HEK293 (cell line): ENCODE data around the gene PHLDB3.
A peak's percentile ranks its signal among the peaks of the same experiment; 100 is the strongest.

Experiments used
- BCL6B ChIP-seq: fragments of 450-650 bp; formaldehyde crosslinking; IDR thresholded peaks from 2 replicates; pipeline ENCODE4 v1.5.1; 2017; ENCODE audit warnings: missing biosample characterization, missing genetic modification characterization
- GLI2 ChIP-seq: fragments of 450-650 bp; formaldehyde crosslinking; IDR thresholded peaks from 2 replicates; pipeline ENCODE4; 2017; ENCODE audit warnings: missing biosample characterization, missing genetic modification characterization, low read depth, borderline replicate concordance
- GLIS2 ChIP-seq: fragments of 450-650 bp; formaldehyde crosslinking; IDR thresholded peaks from 2 replicates; pipeline ENCODE4 v1.5.1; 2016; ENCODE audit warnings: missing biosample characterization, missing genetic modification characterization
- KLF8 ChIP-seq: fragments of 450-650 bp; formaldehyde crosslinking; IDR thresholded peaks from 2 replicates; pipeline ENCODE4 v1.5.1; 2016; ENCODE audit warnings: missing biosample characterization, missing genetic modification characterization
- OSR2 ChIP-seq: fragments of 450-650 bp; formaldehyde crosslinking; IDR thresholded peaks from 2 replicates; pipeline ENCODE4 v1.5.1; 2016; ENCODE audit warnings: missing biosample characterization, missing genetic modification characterization
- OVOL3 ChIP-seq: fragments of 450-650 bp; formaldehyde crosslinking; IDR thresholded peaks from 2 replicates; pipeline ENCODE4 v1.5.1; 2016; ENCODE audit warnings: missing biosample characterization, missing genetic modification characterization
- PRDM4 ChIP-seq: fragments of 450-650 bp; formaldehyde crosslinking; IDR thresholded peaks from 2 replicates; pipeline ENCODE4 v1.5.1; 2017; ENCODE audit warnings: missing biosample characterization, missing genetic modification characterization
- SCRT1 ChIP-seq: fragments of 450-650 bp; formaldehyde crosslinking; IDR thresholded peaks from 2 replicates; pipeline ENCODE4 v1.5.1; 2016; ENCODE audit warnings: missing biosample characterization, missing genetic modification characterization, borderline replicate concordance
- ZBTB21 ChIP-seq: fragments of 450-650 bp; formaldehyde crosslinking; IDR thresholded peaks from 2 replicates; pipeline ENCODE4 v1.5.1; 2017; ENCODE audit warnings: missing biosample characterization, missing genetic modification characterization
- ZBTB44 ChIP-seq: fragments of 450-650 bp; IDR thresholded peaks from 2 replicates; pipeline ENCODE4 v1.5.1; 2018; ENCODE audit warnings: missing biosample characterization, mild to moderate bottlenecking, missing genetic modification characterization
- ZFP3 ChIP-seq: fragments of 450-650 bp; formaldehyde crosslinking; IDR thresholded peaks from 2 replicates; pipeline ENCODE4 v1.5.1; 2016; ENCODE audit warnings: low read depth, missing biosample characterization, missing genetic modification characterization
- ZNF10 ChIP-seq: fragments of 450-650 bp; formaldehyde crosslinking; IDR thresholded peaks from 2 replicates; pipeline ENCODE4 v1.5.1; 2017; ENCODE audit warnings: missing biosample characterization, missing genetic modification characterization
- ZNF174 ChIP-seq: fragments of 450-650 bp; formaldehyde crosslinking; IDR thresholded peaks from 2 replicates; pipeline ENCODE4 v1.5.0; 2017; ENCODE audit warnings: missing biosample characterization, mild to moderate bottlenecking, missing genetic modification characterization
- ZNF18 ChIP-seq: fragments of 450-650 bp; formaldehyde crosslinking; IDR thresholded peaks from 2 replicates; pipeline ENCODE4 v1.5.1; 2016; ENCODE audit warnings: missing biosample characterization, missing genetic modification characterization
- ZNF2 ChIP-seq: fragments of 450-650 bp; formaldehyde crosslinking; IDR thresholded peaks from 2 replicates; pipeline ENCODE4 v1.5.1; 2016; ENCODE audit warnings: missing biosample characterization, missing genetic modification characterization
- ZNF221 ChIP-seq: fragments of 450-650 bp; formaldehyde crosslinking; IDR thresholded peaks from 2 replicates; pipeline ENCODE4 v1.5.1; 2017; ENCODE audit warnings: missing biosample characterization, missing genetic modification characterization, borderline replicate concordance
- ZNF302 ChIP-seq: fragments of 450-650 bp; formaldehyde crosslinking; IDR thresholded peaks from 2 replicates; pipeline ENCODE4 v1.5.1; 2016; ENCODE audit warnings: missing biosample characterization, missing genetic modification characterization, low read depth
- ZNF350 ChIP-seq: fragments of 450-650 bp; formaldehyde crosslinking; IDR thresholded peaks from 2 replicates; pipeline ENCODE4 v1.5.0; 2017; ENCODE audit warnings: missing biosample characterization, mild to moderate bottlenecking, missing genetic modification characterization
- ZNF366 ChIP-seq: fragments of 450-650 bp; formaldehyde crosslinking; conservative IDR thresholded peaks from 2 replicates; pipeline ENCODE4 v1.5.1; 2016; ENCODE audit warnings: missing biosample characterization, missing genetic modification characterization
- ZNF473 ChIP-seq: fragments of 450-650 bp; formaldehyde crosslinking; IDR thresholded peaks from 2 replicates; pipeline ENCODE4 v1.5.1; 2017; ENCODE audit warnings: missing biosample characterization, missing genetic modification characterization
- ZNF510 ChIP-seq: fragments of 450-650 bp; formaldehyde crosslinking; IDR thresholded peaks from 2 replicates; pipeline ENCODE4 v1.5.1; 2018; ENCODE audit warnings: mild to moderate bottlenecking, missing genetic modification characterization, missing biosample characterization; ENCODE audit not compliant: insufficient replicate concordance
- ZNF621 ChIP-seq: fragments of 450-650 bp; formaldehyde crosslinking; IDR thresholded peaks from 2 replicates; pipeline ENCODE4 v1.5.1; 2017; ENCODE audit warnings: missing biosample characterization, missing genetic modification characterization
- ZNF626 ChIP-seq: fragments of 450-650 bp; sonication (Bioruptor Pico); formaldehyde crosslinking; IDR thresholded peaks from 2 replicates; pipeline ENCODE4 v1.5.1; 2018; ENCODE audit warnings: missing biosample characterization, missing genetic modification characterization, inconsistent platforms
- TF ChIP-seq, protein P1 (sequence below): fragments of 450-650 bp; formaldehyde crosslinking; IDR thresholded peaks from 2 replicates; pipeline ENCODE4 v1.5.1; 2017; ENCODE audit warnings: missing biosample characterization, mild to moderate bottlenecking, missing genetic modification characterization, moderate library complexity
- TF ChIP-seq, protein P2 (sequence below): fragments of 450-650 bp; formaldehyde crosslinking; IDR thresholded peaks from 2 replicates; pipeline ENCODE4 v1.5.1; 2016; ENCODE audit warnings: missing biosample characterization, missing genetic modification characterization, borderline replicate concordance

Gene PHLDB3

GRCh38 chr19:43503501-43504425, 783 bp downstream of the PHLDB3 start (continued):
- TF ChIP-seq BCL6B (tag by site-specific recombination) (no peak), ZFP3 (no peak; the same call in 1 of the 2 replicates), KLF8 (peak; percentile 43; the same call in 1 of the 2 replicates), ZNF510 (tag by site-specific recombination) (no peak), ZBTB44 (tag by site-specific recombination) (no peak), ZNF18 (tag by site-specific recombination) (no peak), PRDM4 (0 out of 2 replicates have a peak, but pooled peaks have one; percentile 10), OSR2 (tag by site-specific recombination) (no peak), ZNF2 (peak; percentile 90), ZNF621 (tag by site-specific recombination) (no peak), SCRT1 (tag by site-specific recombination) (peak; percentile 92), ZBTB21 (tag by site-specific recombination) (peak; percentile 55; the same call in 1 of the 2 replicates), ZNF221 (tag by site-specific recombination) (no peak), GLI2 (tag by site-specific recombination) (no peak), OVOL3 (tag by site-specific recombination) (no peak), ZNF302 (no peak), ZNF350 (tag by site-specific recombination) (no peak), ZNF174 (no peak), GLIS2 (tag by site-specific recombination) (peak; percentile 100), ZNF366 (peak; percentile 44; the same call in 1 of the 2 replicates), ZNF10 (no peak; the same call in 1 of the 2 replicates), ZNF626 (tag by site-specific recombination) (no peak), ZNF473 (no peak)
- TF ChIP-seq, protein P1, sequence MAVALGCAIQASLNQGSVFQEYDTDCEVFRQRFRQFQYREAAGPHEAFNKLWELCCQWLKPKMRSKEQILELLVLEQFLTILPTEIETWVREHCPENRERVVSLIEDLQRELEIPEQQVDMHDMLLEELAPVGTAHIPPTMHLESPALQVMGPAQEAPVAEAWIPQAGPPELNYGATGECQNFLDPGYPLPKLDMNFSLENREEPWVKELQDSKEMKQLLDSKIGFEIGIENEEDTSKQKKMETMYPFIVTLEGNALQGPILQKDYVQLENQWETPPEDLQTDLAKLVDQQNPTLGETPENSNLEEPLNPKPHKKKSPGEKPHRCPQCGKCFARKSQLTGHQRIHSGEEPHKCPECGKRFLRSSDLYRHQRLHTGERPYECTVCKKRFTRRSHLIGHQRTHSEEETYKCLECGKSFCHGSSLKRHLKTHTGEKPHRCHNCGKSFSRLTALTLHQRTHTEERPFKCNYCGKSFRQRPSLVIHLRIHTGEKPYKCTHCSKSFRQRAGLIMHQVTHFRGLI (tag by site-specific recombination): no peak
- TF ChIP-seq, protein P2, sequence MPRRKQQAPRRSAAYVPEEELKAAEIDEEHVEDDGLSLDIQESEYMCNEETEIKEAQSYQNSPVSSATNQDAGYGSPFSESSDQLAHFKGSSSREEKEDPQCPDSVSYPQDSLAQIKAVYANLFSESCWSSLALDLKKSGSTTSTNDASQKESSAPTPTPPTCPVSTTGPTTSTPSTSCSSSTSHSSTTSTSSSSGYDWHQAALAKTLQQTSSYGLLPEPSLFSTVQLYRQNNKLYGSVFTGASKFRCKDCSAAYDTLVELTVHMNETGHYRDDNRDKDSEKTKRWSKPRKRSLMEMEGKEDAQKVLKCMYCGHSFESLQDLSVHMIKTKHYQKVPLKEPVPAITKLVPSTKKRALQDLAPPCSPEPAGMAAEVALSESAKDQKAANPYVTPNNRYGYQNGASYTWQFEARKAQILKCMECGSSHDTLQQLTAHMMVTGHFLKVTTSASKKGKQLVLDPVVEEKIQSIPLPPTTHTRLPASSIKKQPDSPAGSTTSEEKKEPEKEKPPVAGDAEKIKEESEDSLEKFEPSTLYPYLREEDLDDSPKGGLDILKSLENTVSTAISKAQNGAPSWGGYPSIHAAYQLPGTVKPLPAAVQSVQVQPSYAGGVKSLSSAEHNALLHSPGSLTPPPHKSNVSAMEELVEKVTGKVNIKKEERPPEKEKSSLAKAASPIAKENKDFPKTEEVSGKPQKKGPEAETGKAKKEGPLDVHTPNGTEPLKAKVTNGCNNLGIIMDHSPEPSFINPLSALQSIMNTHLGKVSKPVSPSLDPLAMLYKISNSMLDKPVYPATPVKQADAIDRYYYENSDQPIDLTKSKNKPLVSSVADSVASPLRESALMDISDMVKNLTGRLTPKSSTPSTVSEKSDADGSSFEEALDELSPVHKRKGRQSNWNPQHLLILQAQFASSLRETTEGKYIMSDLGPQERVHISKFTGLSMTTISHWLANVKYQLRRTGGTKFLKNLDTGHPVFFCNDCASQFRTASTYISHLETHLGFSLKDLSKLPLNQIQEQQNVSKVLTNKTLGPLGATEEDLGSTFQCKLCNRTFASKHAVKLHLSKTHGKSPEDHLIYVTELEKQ (tag by site-specific recombination): no peak
